HEK293 (cell line): ENCODE results near the gene TEX28.

Source experiments
- CTCF ChIA-PET: fragments of 350-600 bp; formaldehyde crosslinking; extraction: SDS; loops from one replicate; lab custom pipeline; 2021; ENCODE audit warnings: antibody characterized with exemption; lab: Yijun Ruan, JAX
- POLR2A ChIA-PET: fragments of 300-600 bp; formaldehyde crosslinking; extraction: SDS; loops from one replicate; lab custom pipeline; 2020; ENCODE audit warnings: antibody characterized with exemption, inconsistent platforms; lab: Yijun Ruan, JAX
- H3K27ac ChIP-seq: fragments of 200-500 bp; sonication (Bioruptor generic); 2 replicates; pipeline ENCODE4 v1.5.1; 2014; ENCODE audit warnings: low read depth, low read length, control low read depth, inconsistent platforms; ENCODE audit errors: extremely low read depth
- H3K36me3 ChIP-seq, 2 experiments: fragments of 200-500 bp in 1 of 2; sonication (Bioruptor generic) in 1 of 2; 1 replicate in 1 of 2; 2 replicates in 1 of 2; pipeline ENCODE4 v1.5.1; 2014 to 2017; ENCODE audit warnings: inconsistent platforms in 2 of 2, low read length in 2 of 2; ENCODE audit not compliant: control insufficient read depth in 2 of 2, insufficient read depth in 1 of 2
- H3K4me1 ChIP-seq: fragments of 200-500 bp; sonication (Bioruptor generic); 2 replicates; pipeline ENCODE4 v1.5.1; 2014; ENCODE audit warnings: mild to moderate bottlenecking, low read length, inconsistent platforms; ENCODE audit not compliant: control insufficient read depth, insufficient read depth
- H3K4me3 ChIP-seq: 2 replicates; pipeline ENCODE4 v1.5.1; 2011; ENCODE audit warnings: low read depth, mild to moderate bottlenecking, control low read depth, low read length, moderate library complexity
- H3K9me3 ChIP-seq: fragments of 200-500 bp; sonication (Bioruptor generic); 2 replicates; pipeline ENCODE4 v1.5.1; 2014; ENCODE audit warnings: low read depth, low read length, inconsistent platforms; ENCODE audit not compliant: control insufficient read depth, insufficient read depth
- BCL11B ChIP-seq: fragments of 450-650 bp; formaldehyde crosslinking; IDR thresholded peaks from 2 replicates; pipeline ENCODE4 v1.5.1; 2016; ENCODE audit warnings: low read depth, missing biosample characterization, missing genetic modification characterization
- EGR2 ChIP-seq: fragments of 450-650 bp; formaldehyde crosslinking; IDR thresholded peaks from 2 replicates; pipeline ENCODE4 v1.5.1; 2016; ENCODE audit warnings: low read depth, missing biosample characterization, missing genetic modification characterization
- RBAK ChIP-seq: fragments of 450-650 bp; formaldehyde crosslinking; IDR thresholded peaks from 2 replicates; pipeline ENCODE4 v1.5.1; 2016; ENCODE audit warnings: missing biosample characterization, missing genetic modification characterization
- ZNF2 ChIP-seq: fragments of 450-650 bp; formaldehyde crosslinking; IDR thresholded peaks from 2 replicates; pipeline ENCODE4 v1.5.1; 2016; ENCODE audit warnings: missing biosample characterization, missing genetic modification characterization
- ZNF624 ChIP-seq: fragments of 450-650 bp; formaldehyde crosslinking; IDR thresholded peaks from 2 replicates; pipeline ENCODE4 v1.5.1; 2017; ENCODE audit warnings: missing biosample characterization, missing genetic modification characterization
- ZNF629 ChIP-seq: fragments of 450-650 bp; formaldehyde crosslinking; IDR thresholded peaks from 2 replicates; pipeline ENCODE4 v1.5.1; 2017; ENCODE audit warnings: missing biosample characterization, missing genetic modification characterization
- ZNF660 ChIP-seq: fragments of 450-650 bp; IDR thresholded peaks from 2 replicates; pipeline ENCODE4 v1.5.1; 2018; ENCODE audit warnings: missing biosample characterization, mild to moderate bottlenecking, missing genetic modification characterization
- ZNF664 ChIP-seq: fragments of 450-650 bp; formaldehyde crosslinking; IDR thresholded peaks from 2 replicates; pipeline ENCODE4 v1.5.1; 2016; ENCODE audit warnings: missing biosample characterization, missing genetic modification characterization
- ZNF777 ChIP-seq: fragments of 450-650 bp; formaldehyde crosslinking; IDR thresholded peaks from 2 replicates; pipeline ENCODE4 v1.5.1; 2017; ENCODE audit warnings: missing biosample characterization, missing genetic modification characterization, borderline replicate concordance
- TF ChIP-seq, protein P1 (sequence below): fragments of 450-650 bp; formaldehyde crosslinking; IDR thresholded peaks from 2 replicates; pipeline ENCODE4 v1.5.1; 2016; ENCODE audit warnings: missing biosample characterization, missing genetic modification characterization, low read depth

Gene TEX28

GRCh38 chrX:154334496-154334895 lies 39.6 kb upstream of the TEX28 start:
- Histone ChIP-seq H3K4me3 (no peak overlapping the region), H3K36me3 (no peaks in the 10 kb centered on the region), H3K9me3 (no peaks in the 10 kb centered on the region), H3K4me1 (no peaks in the 10 kb centered on the region), H3K27ac (no peak overlapping the region)
- ChIA-PET POLR2A (no interaction called here), CTCF (interaction anchor here (0.9 to 1.6 kb wide), 2 partner anchors 39 to 201 kb away, joined by 3 to 4 read pairs; no protein-coding TSS in a partner anchor)
- TF ChIP-seq EGR2 (tag by site-specific recombination) (0 out of 2 replicates have a peak, but pooled peaks have one; percentile 12), ZNF777 (tag by site-specific recombination) (no peak)

DNA sequence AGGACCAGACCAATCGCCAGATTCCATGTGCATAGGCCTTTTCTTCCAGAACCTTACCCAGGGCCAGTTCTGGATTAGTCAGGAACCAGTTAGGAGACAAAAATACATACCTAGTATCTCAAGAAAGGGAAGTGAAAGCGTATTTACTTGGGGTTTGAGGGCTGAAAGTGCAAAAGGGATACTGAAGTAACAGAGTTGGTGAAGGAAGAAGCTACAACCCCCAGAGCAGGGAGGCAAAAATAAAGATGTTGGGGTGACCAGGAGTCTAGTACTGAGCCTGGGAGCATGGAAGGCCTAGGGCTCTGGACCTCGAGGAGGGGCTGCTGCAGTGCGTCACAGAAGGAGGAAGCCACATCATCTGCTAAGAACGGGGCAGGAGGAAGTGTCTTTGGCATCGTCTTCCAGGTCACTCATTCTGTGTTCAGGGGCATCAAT lies 38.9 kb upstream of the TEX28 start:
- no peaks in the 10 kb centered on the region for H3K4me1 ChIP-seq
- H3K27ac ChIP-seq = no peak overlapping the region
- no peak overlapping the region for H3K4me3 ChIP-seq
- no peaks in the 10 kb centered on the region for H3K9me3 ChIP-seq
- ChIA-PET CTCF (interaction anchor here (1.6 kb wide), 1 partner anchor 40 kb away, joined by 4 read pairs; no protein-coding TSS in a partner anchor), POLR2A (no interaction called here)
- peak; percentile 79 for TF ChIP-seq ZNF664
- no peak for TF ChIP-seq BCL11B
- TF ChIP-seq, protein P1, sequence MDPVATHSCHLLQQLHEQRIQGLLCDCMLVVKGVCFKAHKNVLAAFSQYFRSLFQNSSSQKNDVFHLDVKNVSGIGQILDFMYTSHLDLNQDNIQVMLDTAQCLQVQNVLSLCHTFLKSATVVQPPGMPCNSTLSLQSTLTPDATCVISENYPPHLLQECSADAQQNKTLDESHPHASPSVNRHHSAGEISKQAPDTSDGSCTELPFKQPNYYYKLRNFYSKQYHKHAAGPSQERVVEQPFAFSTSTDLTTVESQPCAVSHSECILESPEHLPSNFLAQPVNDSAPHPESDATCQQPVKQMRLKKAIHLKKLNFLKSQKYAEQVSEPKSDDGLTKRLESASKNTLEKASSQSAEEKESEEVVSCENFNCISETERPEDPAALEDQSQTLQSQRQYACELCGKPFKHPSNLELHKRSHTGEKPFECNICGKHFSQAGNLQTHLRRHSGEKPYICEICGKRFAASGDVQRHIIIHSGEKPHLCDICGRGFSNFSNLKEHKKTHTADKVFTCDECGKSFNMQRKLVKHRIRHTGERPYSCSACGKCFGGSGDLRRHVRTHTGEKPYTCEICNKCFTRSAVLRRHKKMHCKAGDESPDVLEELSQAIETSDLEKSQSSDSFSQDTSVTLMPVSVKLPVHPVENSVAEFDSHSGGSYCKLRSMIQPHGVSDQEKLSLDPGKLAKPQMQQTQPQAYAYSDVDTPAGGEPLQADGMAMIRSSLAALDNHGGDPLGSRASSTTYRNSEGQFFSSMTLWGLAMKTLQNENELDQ (tag by site-specific recombination) = no peak
- TF ChIP-seq ZNF624 (tag by site-specific recombination) = no peak
- H3K36me3 ChIP-seq = no peaks in the 10 kb centered on the region

- Histone ChIP-seq H3K36me3 (no peaks in the 10 kb centered on the region), H3K4me1 (no peaks in the 10 kb centered on the region), H3K4me3 (no peak overlapping the region), H3K27ac (no peak overlapping the region), H3K9me3 (no peaks in the 10 kb centered on the region)
- TF ChIP-seq, protein P1 (tag by site-specific recombination) = no peak
- TF ChIP-seq ZNF624 (tag by site-specific recombination) (no peak), ZNF2 (tag by site-specific recombination) (no peak), ZNF660 (tag by site-specific recombination) (no peak)
- POLR2A ChIA-PET = interaction anchor here (0.6 kb wide), 1 partner anchor 45 kb away, joined by 3 read pairs; no protein-coding TSS in a partner anchor
- CTCF ChIA-PET = interaction anchor here (1.4 to 1.6 kb wide), 2 partner anchors 25 to 41 kb away, joined by 3 to 4 read pairs; no protein-coding TSS in a partner anchor
These were observed 38.2 kb upstream of the TEX28 start for GRCh38 chrX:154333116-154333515.

- CTCF ChIA-PET = interaction anchor here (0.6 to 1.4 kb wide), 2 partner anchors 24 to 772 kb away, joined by 3 read pairs; no protein-coding TSS in a partner anchor
- Histone ChIP-seq H3K4me3 (no peak overlapping the region), H3K9me3 (no peaks in the 10 kb centered on the region), H3K4me1 (no peaks in the 10 kb centered on the region), H3K27ac (no peak overlapping the region), H3K36me3 (no peaks in the 10 kb centered on the region)
- TF ChIP-seq BCL11B (no peak), ZNF629 (tag by site-specific recombination) (no peak), RBAK (tag by site-specific recombination) (no peak)
- TF ChIP-seq, protein P1 (tag by site-specific recombination) = no peak
- POLR2A ChIA-PET = interaction anchor here (0.6 kb wide), 1 partner anchor 45 kb away, joined by 3 read pairs; no protein-coding TSS in a partner anchor
These were observed 37.6 kb upstream of the TEX28 start for GRCh38 chrX:154332561-154332960.
